GM12878 (cell line): ENCODE data around the gene ZSWIM5. TPM values are rescaled to one million over a fixed set of nuclear protein-coding genes. Genes with fewer than 3 reads are reported as not detected.

ENCODE experiments used
- ATAC-seq: fragments of 200-7000 bp; cut with Tn5 transposase; 3 replicates; pipeline ENCODE4 v1.9.1; 2020; ENCODE audit warnings: mild to moderate bottlenecking, moderate library complexity
- BruUV-seq: library from RNA; stranded (reverse); fragments of 400-500 nt; replicated peaks from 2 replicates; lab custom pipeline; 2021; lab: Mats Ljungman, UMichigan
- CTCF ChIA-PET: fragments of 300-600 bp; sonication (Branson Sonifier 250); formaldehyde crosslinking; extraction: SDS; loops from one replicate; lab custom pipeline; 2021; ENCODE audit warnings: inconsistent platforms; lab: Yijun Ruan, JAX
- POLR2A ChIA-PET: fragments of 350-600 bp; formaldehyde crosslinking; extraction: SDS; loops from one replicate; lab custom pipeline; 2021; ENCODE audit warnings: inconsistent platforms; lab: Charles Lee
- RAD21 ChIA-PET: fragments of 300-600 bp; sonication (Branson Sonifier 250); formaldehyde crosslinking; loops from one replicate; lab custom pipeline; 2023; ENCODE audit warnings: antibody characterized with exemption; ENCODE audit not compliant: unreplicated experiment; lab: Charles Lee
- SMC1A ChIA-PET: fragments of 300-600 bp; sonication (Branson Sonifier 250); formaldehyde crosslinking; loops from one replicate; lab custom pipeline; 2023; ENCODE audit not compliant: unreplicated experiment, uncharacterized antibody; lab: Charles Lee
- DNase-seq: peaks from one replicate; pipeline ENCODE4 v3.0.0-alpha.2; 2011; ENCODE audit warnings: low read depth, low spot score
- FAIRE-seq: peaks from 3 replicates; lab custom pipeline; 2011; peaks lifted over from hg19 to GRCh38; lab: Jason Lieb, UNC
- H2AFZ ChIP-seq: 2 replicates; pipeline ENCODE4 v1.6.0; 2011; ENCODE audit warnings: low read depth, low read length, control low read depth; ENCODE audit not compliant: control insufficient read depth
- H3K27ac ChIP-seq: 2 replicates; pipeline ENCODE4 v1.5.1; 2011; ENCODE audit warnings: control low read depth; ENCODE audit not compliant: control insufficient read depth, insufficient read depth
- H3K27me3 ChIP-seq, 2 experiments: replicated peaks in 1 of 2; 2 replicates each; pipeline versions ENCODE4 v1.6.0 to v1.6.1; 2011; ENCODE audit warnings: low read length in 1 of 2; ENCODE audit not compliant: control insufficient read depth in 2 of 2, insufficient read depth in 2 of 2
- H3K36me3 ChIP-seq, 2 experiments: 2 replicates each; pipeline ENCODE4 v1.5.1; 2011; ENCODE audit warnings: low read length in 1 of 2; ENCODE audit not compliant: control insufficient read depth in 2 of 2, insufficient read depth in 2 of 2
- H3K4me1 ChIP-seq: 2 replicates; pipeline ENCODE4 v1.6.1; 2011; ENCODE audit warnings: mild to moderate bottlenecking, low read length, moderate library complexity, mixed read lengths; ENCODE audit not compliant: control insufficient read depth, insufficient read depth
- H3K4me2 ChIP-seq: 2 replicates; pipeline ENCODE4 v1.6.0; 2011; ENCODE audit warnings: control low read depth; ENCODE audit not compliant: control insufficient read depth, insufficient read depth
- H3K4me3 ChIP-seq: fragments of 200-600 bp; sonication (generic); 2 replicates; pipeline ENCODE4 v1.5.1; 2016
- H3K79me2 ChIP-seq: 2 replicates; pipeline ENCODE4 v1.6.0; 2011; ENCODE audit warnings: low read length; ENCODE audit not compliant: control insufficient read depth, insufficient read depth
- H3K9ac ChIP-seq: 2 replicates; pipeline ENCODE4 v1.8.0; 2011; ENCODE audit warnings: low read length, control low read depth, mixed read lengths; ENCODE audit not compliant: control insufficient read depth, insufficient read depth
- H3K9me3 ChIP-seq: replicated peaks from 3 replicates; pipeline ENCODE4 v1.5.1; 2011; ENCODE audit warnings: mild to moderate bottlenecking, low read length; ENCODE audit not compliant: control insufficient read depth, insufficient read depth
- H4K20me1 ChIP-seq: 2 replicates; pipeline ENCODE4 v1.6.0; 2011; ENCODE audit not compliant: control insufficient read depth, insufficient read depth
- FOXM1 ChIP-seq: IDR thresholded peaks from 2 replicates; pipeline ENCODE4 v1.6.1; 2012; ENCODE audit warnings: low read depth, mild to moderate bottlenecking, inconsistent platforms, low read length, moderate library complexity
- GATAD2B ChIP-seq: fragments of 450-650 bp; conservative IDR thresholded peaks from 2 replicates; pipeline ENCODE4 v1.6.1; 2017; ENCODE audit warnings: low read depth, mild to moderate bottlenecking, moderate library complexity
- IKZF2 ChIP-seq, 2 experiments: fragments of 450-650 bp; IDR thresholded peaks; 2 replicates each; pipeline ENCODE4 v1.6.1; 2017; ENCODE audit warnings: mild to moderate bottlenecking in 2 of 2, moderate library complexity in 2 of 2
- IRF3 ChIP-seq: fragments of 450-650 bp; IDR thresholded peaks from 2 replicates; pipeline ENCODE4 v1.6.1; 2014; ENCODE audit warnings: mild to moderate bottlenecking
- MYB ChIP-seq: fragments of 150-350 bp; IDR thresholded peaks from 2 replicates; pipeline ENCODE4 v1.6.1; 2014; ENCODE audit warnings: mild to moderate bottlenecking, low read depth, low read length, borderline replicate concordance
- RBBP5 ChIP-seq: fragments of 200-600 bp; sonication (generic); conservative IDR thresholded peaks from 2 replicates; pipeline ENCODE4 v1.6.1; 2016
- SIX5 ChIP-seq: IDR thresholded peaks from 2 replicates; pipeline ENCODE4 v1.6.1; 2011; ENCODE audit warnings: mild to moderate bottlenecking, low read depth, low read length, moderate library complexity; ENCODE audit not compliant: severe bottlenecking
- SPI1 ChIP-seq: IDR thresholded peaks from 2 replicates; pipeline ENCODE4 v1.6.1; 2011; ENCODE audit warnings: low read depth, mild to moderate bottlenecking, low read length, moderate library complexity, borderline replicate concordance; ENCODE audit not compliant: insufficient read depth
- ZNF384 ChIP-seq: IDR thresholded peaks from 2 replicates; pipeline ENCODE4 v1.6.1; 2012; ENCODE audit warnings: low read depth, mild to moderate bottlenecking, low read length, improper control_type of control experiment, borderline replicate concordance
- WGBS: methylation state at CpG from one replicate; pipeline ENCODE4 v1.1.6; 2016; ENCODE audit warnings: low lambda C conversion rate; ENCODE audit not compliant: insufficient replicate concordance, insufficient coverage; ENCODE audit errors: missing lambda C conversion rate; 5-methylcytosine and 5-hydroxymethylcytosine counted together
- in situ Hi-C: fragments of 300-500 bp; cut with MboI; formaldehyde crosslinking; loops from 9 replicates; pipeline ENCODE4 v1.14.3; 2018; ENCODE audit warnings: mixed read lengths
- intact Hi-C: fragments of 100-400 bp; cut with micrococcal nuclease; formaldehyde crosslinking; loops from one replicate; pipeline ENCODE4 v1.14.2; 2022; ENCODE audit not compliant: unreplicated experiment
- polyA plus RNA-seq, 11 experiments: library from polyadenylated mRNA; depleted of rRNA in 4 of 11; unstranded in 6 of 11; stranded (reverse) in 5 of 11; fragments of >200 nt; fragmentation: Nextera tagmentation in 4 of 11; fragmentation: Illumina TruSeq in 1 of 11; extraction: Ambion mirVana in 4 of 11; extraction: Trizol in 1 of 11; gene quantifications; 1 replicate in 1 of 11; 2 replicates in 10 of 11; pipeline versions ENCODE4 v1.2.1 to v1.2.3, GENCODE V29; 2011 to 2016; ENCODE audit warnings: inconsistent platforms in 2 of 11, missing spikeins in 2 of 11, low read depth in 1 of 11
- total RNA-seq, 4 experiments: library from RNA; depleted of rRNA in 3 of 4; stranded (reverse); fragments of >200 nt in 3 of 4; fragmentation: Illumina TruSeq in 1 of 4; extraction: Trizol in 1 of 4; gene quantifications; 2 replicates each; pipeline versions ENCODE4 v1.2.1 to v1.2.3, GENCODE V29; 2013 to 2021
- TF ChIP-seq, protein P1 (sequence below): IDR thresholded peaks from 2 replicates; pipeline ENCODE4 v1.6.1; 2012; ENCODE audit warnings: low read depth, low read length, improper control_type of control experiment
- TF ChIP-seq, protein P2 (sequence below): IDR thresholded peaks from 2 replicates; pipeline ENCODE4 v1.6.1; 2012; ENCODE audit warnings: low read depth, low read length, improper control_type of control experiment
- TF ChIP-seq, protein P3 (sequence below): fragments of 450-650 bp; conservative IDR thresholded peaks from 2 replicates; pipeline ENCODE4 v1.6.1; 2017; ENCODE audit warnings: mild to moderate bottlenecking, moderate library complexity

Gene ZSWIM5
- total and polyA plus RNA-seq, 10 of the 15 experiments (the other 5 are each of a cell fraction or from before 2014, with no cell fraction given), result 0.07 to 0.97 (median 0.34) TPM; not detected in 1

- ChIA-PET POLR2A (interaction anchor here (0.6 kb wide), 1 partner anchor 31 kb away, joined by 3 read pairs; no protein-coding TSS in a partner anchor), SMC1A (interaction anchor here (1.3 to 1.4 kb wide), 3 partner anchors 11 to 262 kb away, joined by 3 to 7 read pairs (median 5); no protein-coding TSS in a partner anchor), CTCF (interaction anchor here (1.6 to 2.2 kb wide), 2 partner anchors 11 to 260 kb away, joined by 4 to 8 read pairs; no protein-coding TSS in a partner anchor), RAD21 (interaction anchor here (0.9 kb wide), 1 partner anchor 12 kb away, joined by 4 read pairs; no protein-coding TSS in a partner anchor)
- H3K27me3 ChIP-seq, result no peaks in the 10 kb centered on the region
- DNase-seq, result no peak
- no peak for ATAC-seq
- H3K9ac ChIP-seq, result no peak overlapping the region
- no peak overlapping the region for H3K4me3 ChIP-seq
- BruUV-seq, result no TSS peak
- no peaks in the 10 kb centered on the region for H3K9me3 ChIP-seq
- no peaks in the 10 kb centered on the region for H3K79me2 ChIP-seq
- H2AFZ ChIP-seq, result no peak overlapping the region
- FAIRE-seq, result no peak
- TF ChIP-seq SIX5 (no peak), IRF3 (no peak), SPI1 (no peak), RBBP5 (no peak), ZNF384 (no peak), MYB (no peak), IKZF2 (IDR thresholded peaks at IDR 0.05) (no peak), GATAD2B (no peak), FOXM1 (no peak)
- TF ChIP-seq, protein P1, sequence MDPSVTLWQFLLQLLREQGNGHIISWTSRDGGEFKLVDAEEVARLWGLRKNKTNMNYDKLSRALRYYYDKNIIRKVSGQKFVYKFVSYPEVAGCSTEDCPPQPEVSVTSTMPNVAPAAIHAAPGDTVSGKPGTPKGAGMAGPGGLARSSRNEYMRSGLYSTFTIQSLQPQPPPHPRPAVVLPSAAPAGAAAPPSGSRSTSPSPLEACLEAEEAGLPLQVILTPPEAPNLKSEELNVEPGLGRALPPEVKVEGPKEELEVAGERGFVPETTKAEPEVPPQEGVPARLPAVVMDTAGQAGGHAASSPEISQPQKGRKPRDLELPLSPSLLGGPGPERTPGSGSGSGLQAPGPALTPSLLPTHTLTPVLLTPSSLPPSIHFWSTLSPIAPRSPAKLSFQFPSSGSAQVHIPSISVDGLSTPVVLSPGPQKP, result no peak
- TF ChIP-seq, protein P2, sequence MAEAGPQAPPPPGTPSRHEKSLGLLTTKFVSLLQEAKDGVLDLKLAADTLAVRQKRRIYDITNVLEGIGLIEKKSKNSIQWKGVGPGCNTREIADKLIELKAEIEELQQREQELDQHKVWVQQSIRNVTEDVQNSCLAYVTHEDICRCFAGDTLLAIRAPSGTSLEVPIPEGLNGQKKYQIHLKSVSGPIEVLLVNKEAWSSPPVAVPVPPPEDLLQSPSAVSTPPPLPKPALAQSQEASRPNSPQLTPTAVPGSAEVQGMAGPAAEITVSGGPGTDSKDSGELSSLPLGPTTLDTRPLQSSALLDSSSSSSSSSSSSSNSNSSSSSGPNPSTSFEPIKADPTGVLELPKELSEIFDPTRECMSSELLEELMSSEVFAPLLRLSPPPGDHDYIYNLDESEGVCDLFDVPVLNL, result no peak
- TF ChIP-seq, protein P3, sequence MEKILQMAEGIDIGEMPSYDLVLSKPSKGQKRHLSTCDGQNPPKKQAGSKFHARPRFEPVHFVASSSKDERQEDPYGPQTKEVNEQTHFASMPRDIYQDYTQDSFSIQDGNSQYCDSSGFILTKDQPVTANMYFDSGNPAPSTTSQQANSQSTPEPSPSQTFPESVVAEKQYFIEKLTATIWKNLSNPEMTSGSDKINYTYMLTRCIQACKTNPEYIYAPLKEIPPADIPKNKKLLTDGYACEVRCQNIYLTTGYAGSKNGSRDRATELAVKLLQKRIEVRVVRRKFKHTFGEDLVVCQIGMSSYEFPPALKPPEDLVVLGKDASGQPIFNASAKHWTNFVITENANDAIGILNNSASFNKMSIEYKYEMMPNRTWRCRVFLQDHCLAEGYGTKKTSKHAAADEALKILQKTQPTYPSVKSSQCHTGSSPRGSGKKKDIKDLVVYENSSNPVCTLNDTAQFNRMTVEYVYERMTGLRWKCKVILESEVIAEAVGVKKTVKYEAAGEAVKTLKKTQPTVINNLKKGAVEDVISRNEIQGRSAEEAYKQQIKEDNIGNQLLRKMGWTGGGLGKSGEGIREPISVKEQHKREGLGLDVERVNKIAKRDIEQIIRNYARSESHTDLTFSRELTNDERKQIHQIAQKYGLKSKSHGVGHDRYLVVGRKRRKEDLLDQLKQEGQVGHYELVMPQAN, result no peak
- no peak overlapping the region for H3K27ac ChIP-seq
- no peaks in the 10 kb centered on the region for H3K36me3 ChIP-seq
- H3K4me2 ChIP-seq, result no peak overlapping the region
- H4K20me1 ChIP-seq, result no peaks in the 10 kb centered on the region
- 64% methylated on average over 5 of the region's 5 CpGs for WGBS
- intact Hi-C loops, result no loop called here
- in situ Hi-C loops, result no loop called here
- no peaks in the 10 kb centered on the region for H3K4me1 ChIP-seq
Observed at GRCh38 chr1:45040297-45040696, 166.1 kb downstream of the ZSWIM5 start.
